Esophagus squamous epithelium (tissue), 5 donors: ENCODE data around the gene GSG1L. TPM values are rescaled to one million over a fixed set of nuclear protein-coding genes. Genes with fewer than 3 reads are reported as not detected.

Experiments used
- DNase-seq: peaks from one replicate; lab custom pipeline; 2025; lab: John Stamatoyannopoulos, UW
- H3K27ac ChIP-seq, 4 donors: fragments of 200-600 bp; sonication (generic); one replicate each; pipeline ENCODE4 v1.5.1; 2016 to 2019; ENCODE audit warnings: mild to moderate bottlenecking in 1 of 4
- H3K27me3 ChIP-seq, 4 donors: fragments of 200-600 bp; sonication (generic); 1 replicate in 3 of 4; 2 replicates in 1 of 4; pipeline versions ENCODE4 v1.5.1 to v1.6.0; 2017 to 2021; ENCODE audit warnings: antibody characterized with exemption in 1 of 4
- H3K36me3 ChIP-seq, 3 donors: fragments of 200-600 bp; sonication (generic); one replicate each; pipeline ENCODE4 v1.5.1; 2016 to 2019
- H3K4me1 ChIP-seq, 3 donors: fragments of 200-600 bp; sonication (generic); one replicate each; pipeline ENCODE4 v1.5.1; 2017 to 2019
- H3K4me3 ChIP-seq, 4 donors: fragments of 200-600 bp; sonication (generic); 1 replicate in 3 of 4; 2 replicates in 1 of 4; pipeline ENCODE4 v1.5.1; 2016 to 2019; ENCODE audit warnings: mild to moderate bottlenecking in 2 of 4, moderate library complexity in 1 of 4
- H3K9me3 ChIP-seq, 3 donors: fragments of 200-600 bp; sonication (generic); one replicate each; pipeline ENCODE4 v1.5.1; 2016 to 2019
- CTCF ChIP-seq, 6 experiments: fragments of 450-650 bp in 4 of 6; fragments of 200-600 bp in 2 of 6; sonication (generic) in 2 of 6; IDR thresholded peaks; one replicate each; pipeline ENCODE4 v1.5.1; 2016 to 2019; ENCODE audit warnings: antibody characterized with exemption in 6 of 6, mild to moderate bottlenecking in 4 of 6, moderate library complexity in 4 of 6
- POLR2A ChIP-seq, 4 donors: fragments of 450-650 bp; IDR thresholded peaks; one replicate each; pipeline ENCODE4 v1.6.1; 2017; ENCODE audit warnings: antibody characterized with exemption in 4 of 4, mild to moderate bottlenecking in 4 of 4, moderate library complexity in 3 of 4
- WGBS, 2 donors: methylation state at CpG; one replicate each; pipeline ENCODE4 v1.1.5; 2018; 5-methylcytosine and 5-hydroxymethylcytosine counted together
- intact Hi-C: fragments of 100-400 bp; cut with DNase I; formaldehyde crosslinking; loops from one replicate; pipeline ENCODE4 v1.15.0; 2022
- total RNA-seq, 4 donors: library from RNA; depleted of rRNA; stranded (reverse); fragments of >200 nt; gene quantifications; one replicate each; pipeline ENCODE4 v1.1.0, GENCODE V29; 2016
- donor health status: DM: yes; HTN: yes; CAD: no.

The GSG1L gene
- total RNA-seq, 4 donors from 2014 or later: under 0.01 to 0.21 TPM; not detected in 2

GRCh38 chr16:27789595-27790241, 273.8 kb downstream of the GSG1L start:
- no peaks in the 10 kb centered on the region for H3K36me3 ChIP-seq
- intact Hi-C loops: loop anchor here (10.0 kb wide), 1 partner anchor 55 kb away; no protein-coding TSS in a partner anchor
- H3K4me3 ChIP-seq: no peak overlapping the region
- no peak for TF ChIP-seq CTCF (IDR thresholded peaks at IDR 0.05)
- no peak for TF ChIP-seq POLR2A (IDR thresholded peaks at IDR 0.05)
- no peak overlapping the region for H3K27ac ChIP-seq
- H3K9me3 ChIP-seq: no peaks in the 10 kb centered on the region
- H3K27me3 ChIP-seq: no peaks in the 10 kb centered on the region
- WGBS, 2 donors: 49 to 67% methylated on average over 2 of the region's 2 CpGs
- no peaks in the 10 kb centered on the region for H3K4me1 ChIP-seq
- no peak for DNase-seq

- H3K27me3 ChIP-seq: no peaks in the 10 kb centered on the region
- H3K9me3 ChIP-seq: no peaks in the 10 kb centered on the region
- 94 to 96% methylated on average over 1 of the region's 1 CpG for WGBS, 2 donors
- H3K36me3 ChIP-seq: no peaks in the 10 kb centered on the region
- no peak overlapping the region for H3K4me3 ChIP-seq
- TF ChIP-seq CTCF (IDR thresholded peaks at IDR 0.05) (no peak), POLR2A (IDR thresholded peaks at IDR 0.05) (no peak)
- H3K4me1 ChIP-seq: no peaks in the 10 kb centered on the region
- no peak for DNase-seq
- intact Hi-C loops: loop anchor here (10.0 kb wide), 1 partner anchor 56 kb away; no protein-coding TSS in a partner anchor
- no peak overlapping the region for H3K27ac ChIP-seq
Observed at GRCh38 chr16:27789150-27789549, 274.4 kb downstream of the GSG1L start.

GRCh38 chr16:27787665-27788064, 275.8 kb downstream of the GSG1L start:
- no peaks in the 10 kb centered on the region for H3K9me3 ChIP-seq
- intact Hi-C loops: loop anchor here (10.0 kb wide), 1 partner anchor 57 kb away; no protein-coding TSS in a partner anchor
- no peak overlapping the region for H3K27ac ChIP-seq
- H3K4me3 ChIP-seq: no peak overlapping the region
- no peaks in the 10 kb centered on the region for H3K27me3 ChIP-seq
- no peak for TF ChIP-seq CTCF (IDR thresholded peaks at IDR 0.05)
- no peak for TF ChIP-seq POLR2A (IDR thresholded peaks at IDR 0.05)
- no peaks in the 10 kb centered on the region for H3K4me1 ChIP-seq
- no peak for DNase-seq
- H3K36me3 ChIP-seq: no peaks in the 10 kb centered on the region
- 85 to 90% methylated on average over 6 of the region's 6 CpGs for WGBS, 2 donors

GRCh38 chr16:27786923-27787625, 276.4 kb downstream of the GSG1L start:
- H3K9me3 ChIP-seq: no peaks in the 10 kb centered on the region
- WGBS, 2 donors: 64 to 70% methylated on average over 17 to 19 of the region's 19 CpGs
- no peak overlapping the region for H3K4me3 ChIP-seq
- H3K4me1 ChIP-seq: no peaks in the 10 kb centered on the region
- no peak for TF ChIP-seq CTCF (IDR thresholded peaks at IDR 0.05)
- no peaks in the 10 kb centered on the region for H3K27me3 ChIP-seq
- no peak overlapping the region for H3K27ac ChIP-seq
- intact Hi-C loops: loop anchor here (10.0 kb wide), 1 partner anchor 58 kb away; no protein-coding TSS in a partner anchor
- no peaks in the 10 kb centered on the region for H3K36me3 ChIP-seq
- no peak for DNase-seq
